NCI-H82 treated with DMSO at 0.1 percent for 48 hours (cell line): ENCODE data around the gene TICRR.
"Not testable (repeated sequence)": the region's sequence is repeated elsewhere in the genome, so short reads cannot be mapped to it uniquely, and the experiment has no call there.

ENCODE experiments used
- DNase-seq: peaks from one replicate; lab custom pipeline; 2025; ENCODE audit not compliant: unreplicated experiment; lab: John Stamatoyannopoulos, UW

The TICRR gene

GRCh38 chr15:89559769-89560264 lies 15.5 kb upstream of the TICRR start:
- DNase-seq, result no peak

DNA sequence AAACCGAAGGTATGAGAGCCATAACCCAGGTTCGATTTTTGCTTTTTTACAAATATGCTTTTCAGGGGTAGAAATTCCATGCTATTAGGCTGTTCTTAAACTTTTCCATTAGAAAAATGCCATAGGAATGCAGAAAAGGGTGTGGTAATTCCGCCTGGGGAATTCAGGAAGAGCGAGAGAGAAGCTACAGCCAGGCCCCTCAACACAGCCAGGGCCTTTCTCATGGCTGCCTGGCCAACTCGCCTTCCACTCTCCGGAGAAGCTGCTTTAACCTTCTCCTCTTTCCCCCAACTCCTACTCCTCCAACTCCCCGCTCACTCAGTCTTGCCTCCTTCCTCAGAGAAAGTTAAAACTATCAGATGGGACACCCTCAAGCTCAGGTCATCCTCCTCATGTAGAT lies 9.1 kb upstream of the TICRR start:
- DNase-seq, result no peak

GRCh38 chr15:89566621-89567294 lies 8.5 kb upstream of the TICRR start:
- no peak for DNase-seq

DNA sequence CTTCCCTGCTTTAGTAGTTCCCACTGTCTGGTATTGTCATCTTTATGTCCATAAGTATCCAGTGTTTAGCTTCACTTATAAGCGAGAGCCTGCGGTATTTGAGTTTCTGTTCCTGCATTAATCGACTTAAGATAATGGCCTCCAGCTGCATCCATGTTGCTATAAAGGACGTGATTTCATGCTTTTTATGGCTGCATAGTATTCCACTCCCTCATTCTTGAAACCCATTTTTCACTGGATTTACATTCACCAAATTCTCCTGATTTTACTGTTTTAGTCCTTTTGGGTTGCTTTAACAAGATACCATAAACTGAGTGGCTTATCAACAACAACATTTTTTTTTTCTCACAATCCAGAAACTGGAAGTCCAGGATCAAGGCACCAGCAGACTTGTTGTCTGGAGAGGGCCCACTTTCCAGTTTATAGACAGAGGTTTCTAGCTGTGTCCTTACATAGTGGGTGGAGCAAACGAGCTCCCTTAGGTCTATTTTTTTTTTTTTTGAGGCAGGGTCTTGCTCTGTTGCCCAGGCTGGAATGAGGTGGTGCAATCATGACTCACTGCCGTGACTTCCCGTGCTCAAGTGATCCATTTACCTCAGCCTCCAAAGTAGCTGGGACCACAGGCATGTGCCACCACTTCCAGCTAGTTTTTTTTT lies 6.1 kb upstream of the TICRR start:
- no peak for DNase-seq

GRCh38 chr15:89575656-89576416 lies 567 bp downstream of the TICRR start:
- no peak for DNase-seq

- DNase-seq, result no peak
Observed at GRCh38 chr15:89576417-89576773, 1.1 kb downstream of the TICRR start.

GRCh38 chr15:89577776-89578115 lies 2.5 kb downstream of the TICRR start:
- no peak for DNase-seq

DNA sequence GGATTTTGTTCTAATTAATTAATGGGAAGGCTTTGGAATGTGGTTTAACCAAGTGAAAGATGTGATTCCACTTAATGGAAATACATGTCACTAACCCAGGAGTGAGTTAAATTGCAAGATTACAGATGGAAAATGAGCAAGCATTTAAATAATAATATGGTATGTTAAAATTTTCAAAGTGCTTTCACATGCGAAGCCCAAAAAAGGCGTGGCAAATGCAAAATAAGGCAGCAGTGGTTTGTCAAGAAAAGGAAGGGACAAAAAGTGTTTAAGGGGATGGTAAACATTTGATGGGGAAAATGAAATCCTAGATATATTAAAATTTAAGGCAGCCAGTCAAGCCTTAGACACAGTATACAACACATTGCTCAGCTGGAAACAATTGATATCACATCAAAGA lies 2.9 kb downstream of the TICRR start:
- DNase-seq, result no peak

DNA sequence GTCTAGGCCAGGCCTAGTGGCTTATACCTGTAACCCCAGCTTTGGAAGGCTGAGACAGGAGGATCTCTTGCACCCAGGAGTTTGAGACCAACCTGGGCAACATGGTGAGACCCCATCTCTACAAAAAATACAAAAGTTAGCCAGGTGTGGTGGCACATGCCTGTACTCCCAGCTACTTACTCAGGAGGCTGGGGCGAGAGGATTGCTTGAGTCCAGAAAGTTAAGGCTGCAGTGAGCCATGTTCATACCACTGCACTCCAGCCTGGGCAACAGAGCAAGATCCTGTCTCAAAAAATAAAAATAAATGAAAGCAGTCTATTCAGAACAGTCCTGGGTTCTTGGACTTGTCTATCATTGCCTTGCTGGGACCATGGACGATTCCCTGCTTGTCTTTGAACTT lies 5.5 kb downstream of the TICRR start:
- DNase-seq, result not testable (repeated sequence)

DNA sequence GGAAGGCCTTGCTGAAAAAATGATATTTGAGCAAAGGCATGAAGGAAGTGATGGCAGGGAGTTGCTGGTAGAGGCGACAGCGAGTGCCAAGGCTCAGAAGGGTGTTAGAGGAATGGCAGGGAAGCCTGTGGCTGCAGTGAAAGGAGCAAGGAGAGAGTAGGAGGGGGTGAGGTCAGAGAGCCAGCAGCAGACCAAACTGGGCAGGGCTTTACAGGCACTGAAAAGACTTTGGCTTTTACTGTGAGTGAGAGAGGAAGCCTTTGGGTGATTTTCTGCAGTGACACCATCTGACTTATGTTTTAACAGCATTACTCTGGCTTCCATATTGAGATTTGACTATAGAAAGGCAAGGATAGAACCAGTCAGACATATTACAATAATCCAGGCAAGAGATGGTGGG lies 11.4 kb downstream of the TICRR start:
- no peak for DNase-seq

DNA sequence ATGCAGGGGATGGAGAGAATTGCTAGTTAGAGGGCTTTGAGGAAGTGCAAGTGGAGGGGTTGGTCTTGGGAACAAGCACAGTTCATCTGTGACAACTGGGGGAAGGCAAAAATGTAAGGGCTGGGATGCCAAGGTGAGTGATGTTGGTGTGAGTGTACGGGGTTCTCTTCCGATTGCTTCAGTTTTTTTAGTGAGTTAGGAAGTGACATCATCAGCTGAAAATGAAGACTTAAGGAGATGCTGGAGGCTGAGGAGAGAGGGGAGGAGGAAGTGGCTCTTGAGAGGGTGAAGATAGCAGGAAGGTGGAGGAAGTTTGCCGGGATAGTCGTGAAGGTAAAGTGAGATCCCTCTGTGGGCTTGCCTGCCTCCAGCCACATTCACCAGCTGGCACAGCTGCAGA lies 12.7 kb downstream of the TICRR start:
- no peak for DNase-seq

- DNase-seq, result no peak
Observed at GRCh38 chr15:89591834-89592233, 16.6 kb downstream of the TICRR start.

GRCh38 chr15:89593018-89593417 lies 17.7 kb downstream of the TICRR start:
- no peak for DNase-seq

DNA sequence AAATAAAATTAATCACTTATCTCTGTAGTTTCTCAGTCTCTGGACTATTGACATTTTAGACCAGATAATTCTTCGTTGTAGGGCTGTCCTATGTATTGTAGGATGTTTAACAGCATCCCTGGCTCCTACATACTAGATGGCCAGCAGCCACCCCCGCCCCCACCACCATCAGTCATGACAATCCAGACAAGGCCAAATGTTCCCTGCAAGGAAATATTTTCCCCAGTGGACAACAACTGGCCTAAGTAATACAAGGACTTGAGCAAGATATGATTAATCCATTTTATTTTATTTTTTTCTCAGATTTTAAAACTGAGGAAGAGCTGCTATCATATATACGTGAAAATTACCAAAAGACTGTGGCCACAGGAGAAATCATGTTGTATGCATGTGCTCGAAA lies 23.8 kb downstream of the TICRR start:
- DNase-seq, result no peak

GRCh38 chr15:89611317-89611716 lies 36.0 kb downstream of the TICRR start:
- no peak for DNase-seq

- no peak for DNase-seq
Observed at GRCh38 chr15:89613031-89613430, 37.8 kb downstream of the TICRR start.

DNA sequence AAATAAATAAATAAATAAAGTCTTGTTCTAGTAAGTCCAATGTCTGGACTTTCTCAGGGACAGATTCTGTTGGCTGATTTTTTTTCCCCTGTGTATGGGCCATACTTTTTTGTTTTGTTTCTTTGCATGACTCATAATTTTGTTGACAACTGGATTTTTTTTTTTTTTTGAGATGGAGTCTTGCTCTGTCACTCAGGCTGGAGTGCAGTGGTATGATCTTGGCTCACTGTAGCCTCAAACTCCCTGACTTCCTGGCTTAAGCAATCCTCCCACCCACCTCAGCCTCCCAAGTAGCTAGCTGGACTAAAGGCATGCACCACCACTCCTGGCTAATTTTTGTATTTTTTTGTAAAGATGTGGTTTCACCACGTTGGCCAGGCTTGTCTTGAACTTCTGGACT lies 38.9 kb downstream of the TICRR start:
- no peak for DNase-seq

DNA sequence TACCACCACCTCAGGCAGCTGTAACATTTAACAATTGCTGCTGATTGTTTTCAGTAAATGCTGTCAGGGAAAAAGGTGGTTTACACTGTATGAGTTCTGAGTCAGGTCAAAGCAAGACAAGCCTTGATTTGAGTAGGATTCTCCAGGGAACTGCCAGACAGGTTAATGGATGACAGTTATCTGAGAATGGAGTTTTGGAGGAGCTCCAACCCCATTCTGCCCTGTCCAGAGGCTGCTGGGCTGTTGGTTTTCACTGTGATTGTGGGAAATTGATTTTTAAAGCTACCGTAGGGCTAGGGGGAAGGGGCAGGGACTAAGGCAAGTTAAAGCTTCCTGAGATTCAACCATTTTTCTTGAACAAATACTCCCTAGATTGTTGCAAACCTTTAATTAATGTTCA lies 39.9 kb downstream of the TICRR start:
- no peak for DNase-seq

DNA sequence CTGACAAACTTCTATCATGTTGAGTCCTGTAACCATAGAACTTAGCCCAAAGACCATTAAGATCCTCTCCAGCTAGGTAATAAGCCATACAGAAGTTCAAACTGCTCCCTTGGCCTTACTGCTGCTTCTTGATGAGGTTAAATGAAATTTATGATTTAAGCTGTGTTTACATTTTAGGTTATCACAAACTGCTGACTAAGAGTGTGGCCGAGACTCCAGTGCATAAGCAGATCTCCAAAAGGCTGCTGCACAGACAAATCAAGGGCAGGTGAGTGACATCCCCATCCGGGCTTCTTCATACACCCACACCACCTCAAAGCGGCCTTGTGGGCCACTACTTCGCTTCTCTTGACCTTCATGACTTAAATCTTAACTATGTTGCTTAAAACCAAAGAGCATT lies 41.0 kb downstream of the TICRR start:
- no peak for DNase-seq

GRCh38 chr15:89621547-89621946 lies 46.3 kb downstream of the TICRR start:
- DNase-seq, result no peak

GRCh38 chr15:89623165-89623564 lies 47.9 kb downstream of the TICRR start:
- no peak for DNase-seq

DNA sequence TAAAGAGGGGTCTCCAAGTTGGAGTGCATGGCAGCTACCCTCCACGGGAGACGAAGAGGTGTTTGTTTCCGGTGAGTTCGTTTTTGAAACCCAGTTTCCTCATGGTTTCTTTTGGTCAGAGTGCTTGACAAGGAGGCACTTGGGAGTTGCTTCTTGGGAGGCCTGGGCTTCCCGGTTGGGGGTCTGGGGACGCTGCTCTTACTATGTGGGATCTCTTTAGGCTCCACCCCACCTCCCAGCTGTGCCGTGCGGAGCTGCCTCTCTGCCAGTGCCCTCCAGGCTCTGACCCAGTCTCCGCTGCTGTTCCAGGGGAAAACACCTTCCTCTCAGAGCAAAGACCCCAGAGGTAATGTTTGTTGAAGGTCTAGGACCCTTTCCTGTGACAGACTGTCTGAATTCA lies 50.4 kb downstream of the TICRR start:
- DNase-seq, result no peak
